Measurements from ENCODE around the gene SERPINA3.

The SERPINA3 gene

DNA sequence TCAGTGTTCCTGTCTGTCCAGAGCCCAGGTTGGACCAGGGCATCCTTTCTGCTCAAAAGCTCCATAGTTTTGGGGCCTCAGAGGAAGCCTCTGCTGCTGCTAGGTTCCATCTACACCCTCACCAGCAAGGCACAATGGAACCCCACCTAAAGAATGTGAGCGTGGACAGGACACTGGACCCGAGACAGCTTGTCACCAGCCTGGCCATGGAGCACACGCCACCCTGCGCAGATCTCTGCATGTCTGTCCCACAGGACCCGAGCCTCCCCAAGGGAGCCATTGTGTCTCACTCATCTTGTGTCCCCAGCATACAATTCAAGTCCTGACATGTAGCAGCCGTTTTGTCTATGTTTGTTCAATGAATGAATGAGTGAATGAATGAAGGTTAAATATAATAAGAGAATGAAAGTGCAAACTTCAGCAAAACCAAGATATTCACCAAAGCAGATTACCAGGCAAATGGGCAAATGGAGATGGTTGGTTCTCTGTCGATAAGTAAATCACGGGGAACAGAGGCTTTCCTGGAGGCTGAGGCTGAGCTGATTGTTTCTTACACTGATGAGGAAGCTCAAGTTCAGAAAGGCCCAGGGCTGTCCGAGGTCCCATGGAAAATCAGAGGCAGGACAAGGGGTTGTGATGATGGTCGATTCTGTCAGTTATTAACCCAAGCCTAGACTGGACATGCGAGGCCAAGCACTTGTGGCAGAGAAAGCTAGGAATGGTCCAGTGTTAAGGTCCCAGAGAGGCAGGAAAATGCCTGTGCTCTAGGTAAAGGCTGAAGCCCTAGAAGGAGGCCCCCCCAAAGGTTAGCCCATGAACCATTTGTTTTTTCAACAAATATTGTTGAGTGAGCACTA is 27.0 kb downstream of the SERPINA3 start:
- ChIA-PET POLR2A (interaction anchor here (0.6 kb wide), 1 partner anchor 49 kb away, joined by 3 read pairs; no protein-coding TSS in a partner anchor), CTCF (interaction anchor here (1.2 to 1.4 kb wide), 2 partner anchors 41 to 91 kb away, joined by 3 to 5 read pairs; no protein-coding TSS in a partner anchor)
- TF ChIP-seq, protein P1, sequence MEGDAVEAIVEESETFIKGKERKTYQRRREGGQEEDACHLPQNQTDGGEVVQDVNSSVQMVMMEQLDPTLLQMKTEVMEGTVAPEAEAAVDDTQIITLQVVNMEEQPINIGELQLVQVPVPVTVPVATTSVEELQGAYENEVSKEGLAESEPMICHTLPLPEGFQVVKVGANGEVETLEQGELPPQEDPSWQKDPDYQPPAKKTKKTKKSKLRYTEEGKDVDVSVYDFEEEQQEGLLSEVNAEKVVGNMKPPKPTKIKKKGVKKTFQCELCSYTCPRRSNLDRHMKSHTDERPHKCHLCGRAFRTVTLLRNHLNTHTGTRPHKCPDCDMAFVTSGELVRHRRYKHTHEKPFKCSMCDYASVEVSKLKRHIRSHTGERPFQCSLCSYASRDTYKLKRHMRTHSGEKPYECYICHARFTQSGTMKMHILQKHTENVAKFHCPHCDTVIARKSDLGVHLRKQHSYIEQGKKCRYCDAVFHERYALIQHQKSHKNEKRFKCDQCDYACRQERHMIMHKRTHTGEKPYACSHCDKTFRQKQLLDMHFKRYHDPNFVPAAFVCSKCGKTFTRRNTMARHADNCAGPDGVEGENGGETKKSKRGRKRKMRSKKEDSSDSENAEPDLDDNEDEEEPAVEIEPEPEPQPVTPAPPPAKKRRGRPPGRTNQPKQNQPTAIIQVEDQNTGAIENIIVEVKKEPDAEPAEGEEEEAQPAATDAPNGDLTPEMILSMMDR (IDR thresholded peaks at IDR 0.05; ENCODE audit: insufficient read depth, low read length, missing control alignments), result no peak
- H3K4me3 ChIP-seq (ENCODE audit: low read depth, low read length), result no peak overlapping the region
- no peak for DNase-seq (ENCODE audit: low read depth, low spot score)

DNA sequence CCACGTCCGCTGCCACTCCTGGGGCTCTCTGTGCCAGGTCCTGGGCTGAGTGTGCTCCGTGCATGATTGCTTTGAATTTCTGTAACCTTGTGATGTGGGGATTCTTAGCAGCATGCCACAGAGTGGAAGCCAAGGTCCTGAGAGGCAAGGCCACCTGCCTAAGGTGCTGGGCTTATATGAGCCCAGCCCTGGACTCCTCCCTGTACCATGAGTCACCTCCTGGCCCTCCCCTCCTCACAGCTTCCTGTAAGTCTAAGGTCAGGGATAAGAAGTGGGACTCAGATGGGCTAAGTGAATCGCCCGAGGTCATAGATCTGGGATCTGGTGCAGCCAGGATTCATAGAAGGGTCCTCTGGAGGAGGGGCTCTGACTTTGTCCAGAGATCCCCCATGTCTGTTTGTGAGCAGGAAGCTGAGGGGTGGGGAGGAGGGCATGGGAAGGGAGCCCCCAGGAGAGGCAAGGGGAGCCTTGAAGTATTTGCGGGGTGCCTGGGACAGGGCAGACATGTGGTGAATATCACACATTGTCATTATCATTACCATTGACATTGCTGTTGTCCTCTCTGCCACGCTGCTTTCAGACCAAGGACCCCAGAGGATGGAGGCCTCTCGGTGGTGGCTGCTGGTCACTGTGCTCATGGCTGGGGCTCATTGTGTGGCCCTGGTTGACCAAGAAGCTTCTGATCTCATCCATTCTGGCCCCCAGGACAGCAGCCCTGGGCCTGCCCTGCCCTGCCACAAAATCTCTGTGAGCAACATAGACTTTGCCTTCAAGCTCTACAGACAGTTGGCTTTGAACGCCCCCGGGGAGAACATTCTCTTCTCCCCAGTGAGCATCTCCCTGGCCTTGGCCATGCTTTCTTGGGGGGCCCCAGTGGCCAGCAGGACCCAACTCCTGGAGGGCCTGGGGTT is 28.8 kb downstream of the SERPINA3 start:
- ChIA-PET POLR2A (no interaction called here), CTCF (no interaction called here)
- TF ChIP-seq, protein P1 (IDR thresholded peaks at IDR 0.05; ENCODE audit: insufficient read depth, low read length, missing control alignments), result no peak
- no peak for DNase-seq (ENCODE audit: low read depth, low spot score)
- H3K4me3 ChIP-seq (ENCODE audit: low read depth, low read length), result no peak overlapping the region

DNA sequence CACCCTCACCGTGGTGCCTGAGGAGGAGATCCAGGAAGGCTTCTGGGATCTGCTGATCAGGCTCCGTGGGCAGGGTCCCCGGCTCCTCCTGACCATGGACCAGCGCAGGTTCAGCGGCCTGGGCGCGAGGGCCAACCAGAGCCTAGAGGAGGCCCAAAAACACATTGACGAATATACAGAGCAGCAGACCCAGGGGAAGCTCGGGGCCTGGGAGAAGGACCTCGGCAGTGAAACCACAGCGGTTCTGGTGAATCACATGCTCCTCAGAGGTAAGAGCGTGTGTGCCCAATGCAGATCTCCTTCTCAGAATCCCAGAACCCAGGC is 29.4 kb downstream of the SERPINA3 start:
- DNase-seq (ENCODE audit: low read depth, low spot score), result no peak
- no peak overlapping the region for H3K4me3 ChIP-seq (ENCODE audit: low read depth, low read length)
- TF ChIP-seq, protein P1 (IDR thresholded peaks at IDR 0.05; ENCODE audit: insufficient read depth, low read length, missing control alignments), result no peak
- CTCF ChIA-PET, result no interaction called here
- POLR2A ChIA-PET, result no interaction called here

DNA sequence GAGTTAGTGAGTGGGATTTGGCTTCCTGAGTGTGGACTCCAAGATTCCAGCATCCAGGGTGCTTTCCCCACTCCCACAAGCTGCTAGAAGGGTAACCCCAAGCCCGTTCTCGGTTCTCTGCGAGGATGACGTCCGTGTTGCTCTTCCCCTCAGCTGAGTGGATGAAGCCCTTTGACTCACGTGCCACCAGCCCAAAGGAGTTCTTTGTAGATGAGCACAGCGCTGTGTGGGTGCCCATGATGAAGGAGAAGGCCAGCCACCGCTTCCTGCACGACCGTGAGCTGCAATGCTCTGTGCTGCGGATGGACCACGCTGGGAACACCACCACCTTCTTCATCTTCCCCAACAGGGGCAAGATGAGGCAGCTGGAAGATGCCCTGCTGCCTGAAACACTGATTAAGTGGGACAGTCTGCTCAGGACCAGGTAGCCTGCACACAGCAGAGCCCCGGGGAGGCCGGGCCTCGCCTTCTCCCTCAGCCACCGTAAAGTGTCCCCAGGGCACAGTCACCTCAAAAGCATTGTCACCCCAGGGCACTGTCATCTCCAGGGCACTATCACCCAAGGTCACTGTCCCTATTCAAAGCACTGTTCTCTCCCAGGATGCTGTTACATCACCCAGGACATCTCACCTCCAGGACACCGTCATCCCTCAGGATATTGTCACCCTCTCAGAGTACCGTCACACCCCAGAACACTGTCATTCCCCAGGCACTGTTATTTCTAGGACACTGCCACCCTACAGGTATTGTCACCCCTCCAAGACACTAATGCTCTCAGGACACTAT is 31.3 kb downstream of the SERPINA3 start:
- H3K4me3 ChIP-seq (ENCODE audit: low read depth, low read length), result no peak overlapping the region
- TF ChIP-seq, protein P1 (IDR thresholded peaks at IDR 0.05; ENCODE audit: insufficient read depth, low read length, missing control alignments), result no peak
- POLR2A ChIA-PET, result no interaction called here
- no peak for DNase-seq (ENCODE audit: low read depth, low spot score)
- CTCF ChIA-PET, result no interaction called here

DNA sequence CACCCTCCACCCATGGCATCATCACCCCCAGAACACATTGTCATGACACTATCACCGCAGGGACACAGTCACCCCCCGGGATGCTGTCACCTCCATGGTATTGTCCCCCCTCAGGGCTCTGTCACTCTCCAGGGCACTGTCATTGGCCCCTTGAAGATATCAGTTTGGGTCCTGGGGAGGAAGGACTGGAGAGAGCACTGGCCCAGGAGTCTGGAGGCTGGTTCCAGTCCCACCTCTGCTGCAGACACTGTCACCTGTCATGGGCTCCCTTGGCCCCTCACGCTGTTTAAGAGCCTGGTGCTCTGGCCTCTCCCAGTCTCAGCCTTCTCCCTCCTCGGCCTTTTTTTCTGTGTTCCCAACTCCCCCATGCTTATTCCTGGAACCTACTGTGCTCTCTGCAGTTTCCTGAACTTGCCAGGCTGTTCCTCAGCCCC is 31.9 kb downstream of the SERPINA3 start:
- ChIA-PET CTCF (no interaction called here), POLR2A (no interaction called here)
- no peak for DNase-seq (ENCODE audit: low read depth, low spot score)
- TF ChIP-seq, protein P1 (IDR thresholded peaks at IDR 0.05; ENCODE audit: insufficient read depth, low read length, missing control alignments), result no peak
- H3K4me3 ChIP-seq (ENCODE audit: low read depth, low read length), result no peak overlapping the region
